Measurements from ENCODE around the gene SGCA.

The SGCA gene

DNA sequence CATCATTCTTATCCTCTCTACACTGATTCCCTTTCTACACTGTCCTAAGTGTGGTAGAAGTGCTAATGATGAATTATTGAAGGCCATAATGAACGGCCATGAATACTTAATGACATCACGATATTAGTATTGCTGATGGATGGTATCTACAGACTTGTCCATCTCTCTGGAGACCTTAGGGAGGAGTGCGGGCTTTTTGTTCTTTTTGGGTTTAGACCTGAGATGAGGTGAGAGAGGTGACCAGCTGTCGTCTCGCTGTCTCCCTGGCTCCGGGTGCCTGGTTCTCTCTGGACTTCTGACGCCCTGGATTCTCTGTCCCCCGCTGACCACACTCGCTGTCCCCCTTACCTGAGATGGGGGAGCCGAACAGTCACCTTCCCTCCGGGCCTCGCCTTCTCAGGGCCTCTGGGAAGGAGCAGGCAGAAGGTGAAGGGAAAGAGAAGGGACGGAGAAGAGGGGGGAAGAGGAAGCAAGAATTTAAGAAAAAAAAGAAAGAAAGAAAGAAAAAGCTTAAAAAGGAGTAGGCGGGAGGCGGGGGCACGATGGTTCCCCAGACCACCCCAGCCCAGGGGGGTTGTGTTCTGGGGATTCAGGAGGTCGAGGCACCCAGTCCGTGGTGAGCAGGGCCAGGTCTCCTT, 17.1 kb downstream of the SGCA start:
- DNase-seq (ENCODE audit: low spot score) = no peak

DNA sequence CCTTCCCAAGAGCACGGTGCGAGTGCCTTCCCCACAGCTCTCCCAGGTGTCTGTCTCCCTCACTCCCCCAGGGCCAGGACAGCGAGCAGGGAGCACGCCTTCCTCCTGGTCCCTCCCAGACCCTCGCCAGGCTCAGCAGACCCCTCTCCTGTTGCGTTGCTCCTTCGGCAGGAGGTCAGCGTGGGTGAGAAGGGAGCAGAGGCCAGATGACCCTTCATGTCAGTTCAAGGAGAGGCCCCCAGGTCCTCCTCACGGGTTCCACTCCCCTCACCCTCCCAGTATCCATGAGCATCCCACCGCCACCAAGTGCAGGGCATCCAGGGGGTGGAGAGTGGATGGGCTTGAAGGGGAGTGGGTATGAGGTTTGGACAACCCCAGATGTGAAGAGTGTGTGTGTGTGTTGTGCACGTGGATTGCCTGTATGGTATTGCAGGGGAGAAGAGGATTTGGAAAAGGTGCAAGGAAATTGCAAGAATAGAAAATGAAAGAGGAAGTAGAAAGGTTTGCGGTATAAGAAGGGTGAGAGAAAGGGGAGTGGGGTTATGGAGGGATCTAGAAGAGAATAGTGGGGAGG, 17.7 kb downstream of the SGCA start:
- no peak for DNase-seq (ENCODE audit: low spot score)

DNA sequence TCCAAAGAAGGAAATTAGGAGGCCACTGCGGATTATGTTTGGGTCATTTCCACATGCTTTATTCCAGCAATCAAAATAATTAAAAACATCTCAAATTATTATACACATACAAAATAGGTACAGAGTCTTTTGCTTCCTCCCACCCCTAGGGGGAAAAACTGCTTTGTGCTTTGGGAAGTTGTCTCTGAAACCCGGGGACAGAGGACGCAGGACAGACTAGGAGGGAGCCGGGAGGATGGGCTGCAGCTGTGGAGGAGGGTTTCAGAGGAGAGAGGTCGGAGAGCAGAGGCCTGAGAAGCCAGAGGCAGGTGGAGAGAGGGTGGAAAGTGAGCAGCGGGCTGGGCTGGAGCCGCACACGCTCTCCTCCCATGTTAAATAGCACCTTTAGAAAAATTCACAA, 18.3 kb downstream of the SGCA start:
- no peak for DNase-seq (ENCODE audit: low spot score)

GRCh38 chr17:50184611-50185398, 19.0 kb downstream of the SGCA start:
- no peak for DNase-seq (ENCODE audit: low spot score)

DNA sequence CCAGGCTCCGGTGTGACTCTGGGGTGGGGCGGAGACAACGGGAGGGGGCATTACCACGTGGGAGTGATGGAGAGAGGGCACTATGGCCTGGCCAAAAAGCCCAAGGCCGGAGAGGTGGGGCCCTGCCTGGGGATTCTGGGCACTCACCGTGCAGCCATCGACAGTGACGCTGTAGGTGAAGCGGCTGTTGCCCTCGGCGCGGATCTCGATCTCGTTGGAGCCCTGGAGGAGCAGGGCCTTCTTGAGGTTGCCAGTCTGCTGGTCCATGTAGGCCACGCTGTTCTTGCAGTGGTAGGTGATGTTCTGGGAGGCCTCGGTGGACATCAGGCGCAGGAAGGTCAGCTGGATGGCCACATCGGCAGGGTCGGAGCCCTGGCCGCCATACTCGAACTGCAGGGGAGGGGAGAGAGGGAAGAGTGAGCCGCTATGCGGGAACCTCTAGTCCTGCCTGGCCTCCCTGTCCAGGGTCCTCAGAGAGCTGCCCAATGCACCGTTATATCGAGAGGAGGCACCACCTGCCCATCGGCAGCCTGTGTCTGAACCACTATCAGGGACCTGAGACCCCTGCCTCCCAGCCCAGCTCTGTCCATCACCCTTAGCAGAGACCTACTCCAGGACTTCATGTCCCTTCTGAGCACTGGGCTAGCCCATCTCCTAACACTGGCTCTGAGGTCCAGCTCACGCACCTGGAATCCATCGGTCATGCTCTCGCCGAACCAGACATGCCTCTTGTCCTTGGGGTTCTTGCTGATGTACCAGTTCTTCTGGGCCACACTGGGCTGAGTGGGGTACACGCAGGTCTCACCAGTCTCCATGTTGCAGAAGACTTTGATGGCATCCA, 20.0 kb downstream of the SGCA start:
- no peak for DNase-seq (ENCODE audit: low spot score)

DNA sequence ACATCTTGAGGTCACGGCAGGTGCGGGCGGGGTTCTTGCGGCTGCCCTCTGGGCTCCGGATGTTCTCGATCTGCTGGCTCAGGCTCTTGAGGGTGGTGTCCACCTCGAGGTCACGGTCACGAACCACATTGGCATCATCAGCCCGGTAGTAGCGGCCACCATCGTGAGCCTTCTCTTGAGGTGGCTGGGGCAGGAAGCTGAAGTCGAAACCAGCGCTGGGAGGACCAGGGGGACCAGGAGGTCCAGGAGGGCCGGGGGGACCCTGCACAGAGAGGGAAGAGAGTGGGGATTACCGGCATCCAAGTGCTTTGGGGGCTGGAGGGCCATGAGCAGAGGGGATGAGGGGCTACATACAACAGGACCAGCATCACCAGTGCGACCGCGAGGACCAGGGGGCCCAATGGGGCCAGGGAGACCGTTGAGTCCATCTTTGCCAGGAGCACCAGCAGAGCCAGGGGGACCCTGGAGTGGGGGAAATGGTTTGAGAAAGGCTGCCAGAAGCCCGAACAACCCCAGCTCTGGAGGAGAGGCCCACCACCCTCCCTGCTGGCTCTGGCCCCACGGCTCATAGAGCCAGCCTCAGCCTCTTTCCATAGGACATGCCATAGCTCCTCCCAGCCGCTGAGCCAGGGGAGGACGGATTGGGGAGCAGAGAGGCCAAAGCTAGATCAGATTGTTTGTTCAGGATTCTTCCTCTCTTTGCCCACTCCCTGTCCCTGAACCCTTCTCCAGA, 21.0 kb downstream of the SGCA start:
- no peak for DNase-seq (ENCODE audit: low spot score)

GRCh38 chr17:50187394-50187725, 21.6 kb downstream of the SGCA start:
- DNase-seq (ENCODE audit: low spot score) = no peak

DNA sequence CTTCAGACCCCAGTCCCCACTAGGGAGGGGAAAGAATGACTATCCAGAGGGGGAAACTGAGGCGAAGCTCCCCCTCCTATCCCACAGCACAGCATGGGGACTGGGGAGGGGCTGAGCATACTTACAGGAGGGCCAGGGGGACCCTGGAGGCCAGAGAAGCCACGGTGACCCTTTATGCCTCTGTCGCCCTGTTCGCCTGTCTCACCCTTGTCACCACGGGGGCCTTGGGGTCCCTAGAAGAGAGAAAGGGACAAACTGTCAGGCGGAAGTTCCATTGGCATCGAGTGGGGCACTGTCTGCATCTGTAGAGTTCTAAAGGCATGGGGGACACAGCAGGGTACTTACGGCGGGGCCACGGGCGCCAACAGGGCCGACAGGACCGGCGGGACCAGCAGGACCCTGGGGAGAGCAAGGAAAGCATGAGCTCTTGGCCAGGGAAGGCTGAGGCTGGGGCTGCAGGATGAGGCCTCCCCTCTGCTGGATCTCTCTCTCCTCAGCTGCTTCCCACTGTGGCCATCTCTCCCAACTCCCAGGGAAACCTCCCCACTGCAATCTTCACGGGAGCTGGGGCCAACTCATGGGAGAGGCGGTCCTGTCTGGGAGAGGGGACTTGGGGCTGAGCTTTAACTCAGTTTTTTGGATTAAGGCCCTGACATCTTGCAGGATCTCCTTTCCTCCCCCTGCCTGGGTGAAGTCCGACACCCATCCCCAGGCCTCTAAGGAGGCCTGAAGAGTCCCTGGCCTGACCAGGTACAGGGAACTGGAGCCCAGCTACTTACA, 22.1 kb downstream of the SGCA start:
- no peak for DNase-seq (ENCODE audit: low spot score)

GRCh38 chr17:50188531-50188920, 22.7 kb downstream of the SGCA start:
- no peak for DNase-seq (ENCODE audit: low spot score)

GRCh38 chr17:50188921-50189549, 23.2 kb downstream of the SGCA start:
- DNase-seq (ENCODE audit: low spot score) = no peak

- DNase-seq (ENCODE audit: low spot score) = no peak
Measured at GRCh38 chr17:50189550-50190292, 23.9 kb downstream of the SGCA start.

DNA sequence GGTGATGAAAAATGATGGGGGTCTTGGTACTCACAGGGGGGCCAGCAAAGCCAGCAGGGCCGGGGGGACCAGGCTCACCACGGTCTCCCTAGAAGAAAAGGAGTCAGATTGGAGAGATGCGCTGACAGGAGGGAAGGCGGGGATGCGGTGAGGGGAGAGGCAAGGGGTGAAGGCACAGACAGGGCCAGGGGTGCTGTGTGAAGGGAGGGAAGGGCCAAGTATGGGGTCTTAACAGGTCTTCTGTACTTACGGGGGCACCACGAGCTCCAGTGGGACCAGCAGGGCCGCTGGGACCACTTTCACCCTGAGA, 24.4 kb downstream of the SGCA start:
- no peak for DNase-seq (ENCODE audit: low spot score)

DNA sequence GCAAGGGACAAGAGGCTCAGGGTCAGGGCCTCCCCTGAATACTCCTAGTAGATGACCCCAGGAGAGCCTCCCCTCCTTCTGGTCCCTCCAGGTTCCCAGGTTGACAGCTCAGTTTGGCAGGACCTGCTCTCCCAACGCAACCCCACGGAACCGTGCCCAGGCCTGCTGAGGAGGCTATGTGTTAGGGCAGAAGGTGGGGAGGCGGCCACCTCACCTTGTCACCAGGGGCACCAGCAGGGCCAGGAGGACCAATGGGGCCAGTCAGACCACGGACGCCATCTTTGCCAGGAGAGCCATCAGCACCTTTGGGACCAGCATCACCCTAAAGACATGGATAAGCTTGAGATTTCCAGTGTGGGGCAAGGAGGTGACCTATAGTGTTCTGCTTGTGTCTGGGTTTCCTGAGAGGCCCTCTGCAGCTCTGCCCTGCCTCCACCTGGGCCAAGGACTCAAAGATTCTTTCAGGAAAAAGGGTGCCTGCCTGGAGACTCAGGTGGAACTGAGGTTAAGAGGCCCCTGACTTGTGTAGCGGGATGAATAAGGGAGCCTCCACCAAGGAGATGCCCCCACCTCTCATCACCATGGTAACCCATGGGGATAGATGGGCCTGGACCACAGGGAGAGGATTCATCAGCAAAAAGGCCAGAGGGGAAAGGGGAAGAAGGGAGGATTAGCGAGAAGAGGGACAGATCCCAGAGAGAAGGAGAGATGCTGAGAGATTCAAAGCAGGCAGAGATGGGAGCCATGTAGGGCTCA, 25.0 kb downstream of the SGCA start:
- DNase-seq (ENCODE audit: low spot score) = no peak

- DNase-seq (ENCODE audit: low spot score) = no peak
Measured at GRCh38 chr17:50191359-50192143, 25.7 kb downstream of the SGCA start.

GRCh38 chr17:50192144-50192617, 26.4 kb downstream of the SGCA start:
- DNase-seq (ENCODE audit: low spot score) = no peak

DNA sequence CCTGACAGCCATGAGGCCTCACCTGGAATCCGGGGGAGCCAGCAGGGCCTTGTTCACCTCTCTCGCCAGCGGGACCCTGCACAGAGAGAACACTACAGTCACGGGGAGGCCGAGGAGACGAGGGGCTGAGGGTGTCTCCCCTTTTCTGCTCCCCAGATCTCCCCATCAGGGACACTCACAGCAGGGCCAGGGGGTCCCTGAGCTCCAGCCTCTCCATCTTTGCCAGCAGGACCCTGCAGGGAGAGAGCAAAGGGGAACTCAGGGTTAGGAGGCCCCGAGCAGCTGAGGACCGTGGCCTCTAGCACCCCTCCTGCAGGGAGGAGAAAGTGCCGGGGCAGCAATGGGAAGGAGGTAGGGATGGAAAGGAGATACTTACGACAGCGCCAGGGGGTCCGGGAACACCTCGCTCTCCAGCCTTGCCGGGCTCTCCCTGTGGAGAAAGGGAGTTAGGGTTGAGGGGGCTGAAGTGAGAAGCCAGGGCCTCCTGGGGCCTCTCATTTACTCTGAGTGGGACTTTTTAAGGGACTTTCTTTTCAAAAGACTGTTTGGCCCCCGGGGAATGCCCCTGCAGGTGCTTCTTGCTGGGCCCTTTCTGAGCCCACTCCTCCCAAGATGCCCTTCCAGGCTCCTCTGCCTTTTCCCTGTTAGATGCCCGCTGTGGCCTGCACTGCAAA, 26.9 kb downstream of the SGCA start:
- no peak for DNase-seq (ENCODE audit: low spot score)

DNA sequence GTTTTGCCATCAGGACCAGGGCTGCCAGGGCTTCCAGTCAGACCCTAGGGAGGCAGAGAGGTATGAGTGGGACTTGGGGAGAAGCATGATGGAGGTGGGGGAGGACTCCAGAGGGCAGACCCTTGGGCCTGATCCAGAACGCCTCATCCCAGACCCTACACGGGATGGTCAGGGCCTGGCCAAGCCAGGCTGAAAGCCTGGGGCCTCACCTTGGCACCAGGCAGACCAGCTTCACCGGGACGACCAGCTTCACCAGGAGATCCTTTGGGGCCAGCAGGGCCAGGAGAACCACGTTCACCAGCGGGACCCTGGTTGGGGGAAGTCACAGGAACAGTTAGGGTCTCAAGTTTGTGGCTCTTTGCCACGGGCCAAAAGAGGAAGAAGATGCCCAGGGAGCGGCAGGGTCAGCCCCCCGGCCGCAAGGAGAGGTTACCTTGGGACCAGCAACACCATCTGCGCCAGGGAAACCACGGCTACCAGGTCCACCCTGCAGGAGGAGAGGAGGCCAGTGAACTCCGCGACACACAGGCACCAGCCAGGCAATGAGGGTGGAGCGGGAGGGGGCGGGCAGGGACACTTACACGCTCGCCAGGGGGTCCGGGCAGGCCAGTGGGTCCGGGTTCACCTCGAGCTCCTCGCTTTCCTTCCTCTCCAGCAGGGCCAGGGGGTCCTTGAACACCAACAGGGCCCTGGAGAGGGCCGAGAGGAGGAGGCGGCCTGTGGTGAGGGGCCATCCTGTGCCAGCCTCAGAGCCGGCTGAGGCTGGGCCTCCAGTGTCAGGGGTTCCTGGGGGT, 28.5 kb downstream of the SGCA start:
- no peak for DNase-seq (ENCODE audit: low spot score)

Measured in pons (tissue), 1 donor.